IPS-11a (cell line): Measurements from ENCODE around the gene SLC6A18.
"Not testable (repeated sequence)": the region's sequence is repeated elsewhere in the genome, so short reads cannot be mapped to it uniquely, and the experiment has no call there.

Source experiments
- H3K4me3 ChIP-seq: one replicate; pipeline ENCODE4 v1.5.1; 2013; ENCODE audit warnings: low read depth, low read length, control low read depth

SLC6A18 gene

GRCh38 chr5:1249366-1250280 is 24.4 kb downstream of the SLC6A18 start:
- H3K4me3 ChIP-seq: no peak overlapping the region

GRCh38 chr5:1251678-1252580 is 26.7 kb downstream of the SLC6A18 start:
- H3K4me3 ChIP-seq: no peak overlapping the region

- H3K4me3 ChIP-seq: no peak overlapping the region
Measured at GRCh38 chr5:1252681-1253080, 27.5 kb downstream of the SLC6A18 start.

GRCh38 chr5:1253456-1254105 is 28.4 kb downstream of the SLC6A18 start:
- H3K4me3 ChIP-seq: no peak overlapping the region

- no peak overlapping the region for H3K4me3 ChIP-seq
Measured at GRCh38 chr5:1254196-1254595, 29.0 kb downstream of the SLC6A18 start.

- H3K4me3 ChIP-seq: no peak overlapping the region
Measured at GRCh38 chr5:1255081-1255561, 29.9 kb downstream of the SLC6A18 start.

GRCh38 chr5:1256776-1257175 is 31.6 kb downstream of the SLC6A18 start:
- no peak overlapping the region for H3K4me3 ChIP-seq

- no peak overlapping the region for H3K4me3 ChIP-seq
Measured at GRCh38 chr5:1257363-1257762, 32.2 kb downstream of the SLC6A18 start.

GRCh38 chr5:1257841-1258240 is 32.7 kb downstream of the SLC6A18 start:
- H3K4me3 ChIP-seq: no peak overlapping the region

- H3K4me3 ChIP-seq: no peak overlapping the region
Measured at GRCh38 chr5:1259806-1260480, 34.8 kb downstream of the SLC6A18 start.

- H3K4me3 ChIP-seq: no peak overlapping the region
Measured at GRCh38 chr5:1261643-1262042, 36.5 kb downstream of the SLC6A18 start.

- no peak overlapping the region for H3K4me3 ChIP-seq
Measured at GRCh38 chr5:1262381-1262780, 37.2 kb downstream of the SLC6A18 start.

GRCh38 chr5:1264211-1264610 is 39.0 kb downstream of the SLC6A18 start:
- H3K4me3 ChIP-seq: no peak overlapping the region

GRCh38 chr5:1265026-1265425 is 39.8 kb downstream of the SLC6A18 start:
- H3K4me3 ChIP-seq: no peak overlapping the region

GRCh38 chr5:1265461-1266455 is 40.6 kb downstream of the SLC6A18 start:
- H3K4me3 ChIP-seq: no peak overlapping the region

GRCh38 chr5:1266791-1267190 is 41.6 kb downstream of the SLC6A18 start:
- no peak overlapping the region for H3K4me3 ChIP-seq

GRCh38 chr5:1267464-1267863 is 42.3 kb downstream of the SLC6A18 start:
- H3K4me3 ChIP-seq: not testable (repeated sequence)

GRCh38 chr5:1268056-1268455 is 42.9 kb downstream of the SLC6A18 start:
- H3K4me3 ChIP-seq: no peak overlapping the region

GRCh38 chr5:1268666-1269065 is 43.5 kb downstream of the SLC6A18 start:
- no peak overlapping the region for H3K4me3 ChIP-seq
